Skeletal muscle satellite cell (primary cell): ENCODE measurements around the gene RPAP3.
"Not testable (repeated sequence)": the region's sequence is repeated elsewhere in the genome, so short reads cannot be mapped to it uniquely, and the experiment has no call there.

Source experiments
- H3K27me3 ChIP-seq: 2 replicates; pipeline ENCODE4 v1.7.0; 2013; ENCODE audit warnings: low read length; ENCODE audit not compliant: control insufficient read depth, insufficient read depth
- H3K36me3 ChIP-seq: 2 replicates; pipeline ENCODE4 v1.7.0; 2013; ENCODE audit warnings: mild to moderate bottlenecking, control low read depth, low read length; ENCODE audit not compliant: insufficient read depth
- H3K4me1 ChIP-seq: 2 replicates; pipeline ENCODE4 v1.7.0; 2013; ENCODE audit warnings: low read length; ENCODE audit not compliant: control insufficient read depth, insufficient read depth
- H3K4me2 ChIP-seq: 2 replicates; pipeline ENCODE4 v1.7.0; 2013; ENCODE audit warnings: mild to moderate bottlenecking, low read length
- H3K4me3 ChIP-seq: 2 replicates; pipeline ENCODE4 v1.7.0; 2013; ENCODE audit warnings: low read length
- H3K9ac ChIP-seq: 2 replicates; pipeline ENCODE4 v1.7.0; 2013; ENCODE audit warnings: mild to moderate bottlenecking, low read depth, low read length, moderate library complexity
- H3K9me3 ChIP-seq: replicated peaks from 2 replicates; pipeline ENCODE4 v1.7.0; 2013; ENCODE audit warnings: mild to moderate bottlenecking, control low read depth, low read length

The RPAP3 gene

GRCh38 chr12:47700263-47700662 is 5.6 kb downstream of the RPAP3 start:
- Histone ChIP-seq H3K9ac (no peak overlapping the region), H3K9me3 (no peaks in the 10 kb centered on the region), H3K36me3 (peaks cover 35% of the 10 kb centered on the region), H3K27me3 (no peaks in the 10 kb centered on the region), H3K4me3 (no peak overlapping the region), H3K4me1 (no peaks in the 10 kb centered on the region), H3K4me2 (no peak overlapping the region)

GRCh38 chr12:47698631-47699030 is 7.2 kb downstream of the RPAP3 start:
- H3K9ac ChIP-seq = no peak overlapping the region
- no peaks in the 10 kb centered on the region for H3K9me3 ChIP-seq
- no peaks in the 10 kb centered on the region for H3K27me3 ChIP-seq
- no peak overlapping the region for H3K4me3 ChIP-seq
- H3K4me2 ChIP-seq = no peak overlapping the region
- no peaks in the 10 kb centered on the region for H3K4me1 ChIP-seq
- H3K36me3 ChIP-seq = peaks cover 40% of the 10 kb centered on the region

GRCh38 chr12:47698055-47698454 is 7.8 kb downstream of the RPAP3 start:
- Histone ChIP-seq H3K4me2 (no peak overlapping the region), H3K9me3 (no peaks in the 10 kb centered on the region), H3K4me1 (no peaks in the 10 kb centered on the region), H3K4me3 (no peak overlapping the region), H3K36me3 (peaks cover 40% of the 10 kb centered on the region), H3K9ac (no peak overlapping the region), H3K27me3 (no peaks in the 10 kb centered on the region)

- no peaks in the 10 kb centered on the region for H3K4me1 ChIP-seq
- peaks cover 8% of the 10 kb centered on the region for H3K36me3 ChIP-seq
- H3K27me3 ChIP-seq = no peaks in the 10 kb centered on the region
- no peak overlapping the region for H3K9ac ChIP-seq
- H3K4me3 ChIP-seq = no peak overlapping the region
- H3K9me3 ChIP-seq = no peaks in the 10 kb centered on the region
- no peak overlapping the region for H3K4me2 ChIP-seq
Observed at GRCh38 chr12:47689215-47689614, 16.6 kb downstream of the RPAP3 start.

- Histone ChIP-seq H3K4me2 (no peak overlapping the region), H3K9ac (no peak overlapping the region), H3K9me3 (no peaks in the 10 kb centered on the region), H3K4me1 (no peaks in the 10 kb centered on the region), H3K36me3 (peaks cover 8% of the 10 kb centered on the region), H3K27me3 (no peaks in the 10 kb centered on the region), H3K4me3 (no peak overlapping the region)
Observed at GRCh38 chr12:47687636-47688035, 18.2 kb downstream of the RPAP3 start.

- no peak overlapping the region for H3K4me2 ChIP-seq
- no peaks in the 10 kb centered on the region for H3K4me1 ChIP-seq
- H3K4me3 ChIP-seq = no peak overlapping the region
- no peaks in the 10 kb centered on the region for H3K9me3 ChIP-seq
- peaks cover 8% of the 10 kb centered on the region for H3K36me3 ChIP-seq
- H3K9ac ChIP-seq = no peak overlapping the region
- no peaks in the 10 kb centered on the region for H3K27me3 ChIP-seq
Observed at GRCh38 chr12:47686645-47687240, 19.1 kb downstream of the RPAP3 start.

GRCh38 chr12:47679785-47680184 is 26.0 kb downstream of the RPAP3 start:
- no peak overlapping the region for H3K4me2 ChIP-seq
- H3K9ac ChIP-seq = no peak overlapping the region
- H3K36me3 ChIP-seq = peaks cover 12% of the 10 kb centered on the region
- H3K4me3 ChIP-seq = no peak overlapping the region
- no peaks in the 10 kb centered on the region for H3K9me3 ChIP-seq
- H3K4me1 ChIP-seq = no peaks in the 10 kb centered on the region
- H3K27me3 ChIP-seq = no peaks in the 10 kb centered on the region

- Histone ChIP-seq H3K4me1 (no peaks in the 10 kb centered on the region), H3K36me3 (peaks cover 16% of the 10 kb centered on the region), H3K4me3 (no peak overlapping the region)
Observed at GRCh38 chr12:47672068-47672467, 33.8 kb downstream of the RPAP3 start.

GRCh38 chr12:47667935-47668334 is 37.9 kb downstream of the RPAP3 start:
- H3K4me2 ChIP-seq, H3K4me3 ChIP-seq, H3K4me1 ChIP-seq, H3K27me3 ChIP-seq, H3K9ac ChIP-seq, H3K9me3 ChIP-seq: not testable (repeated sequence)
- H3K36me3 ChIP-seq = peaks cover 28% of the 10 kb centered on the region

More at GRCh38 chr12:47672068-47672467, 33.8 kb downstream of the RPAP3 start:
- Histone ChIP-seq H3K9ac (no peak overlapping the region), H3K27me3 (no peaks in the 10 kb centered on the region), H3K9me3 (no peaks in the 10 kb centered on the region), H3K4me2 (no peak overlapping the region)

GRCh38 chr12:47652521-47653234 is 53.2 kb downstream of the RPAP3 start:
- H3K9me3 ChIP-seq = no peaks in the 10 kb centered on the region
- H3K27me3 ChIP-seq = no peaks in the 10 kb centered on the region
- no peaks in the 10 kb centered on the region for H3K36me3 ChIP-seq
- no peak overlapping the region for H3K9ac ChIP-seq
- H3K4me1 ChIP-seq = peaks cover 13% of the 10 kb centered on the region
- no peak overlapping the region for H3K4me3 ChIP-seq
- no peak overlapping the region for H3K4me2 ChIP-seq

GRCh38 chr12:47651368-47652254 is 54.2 kb downstream of the RPAP3 start:
- peak overlapping the region; percentile 38 for H3K9ac ChIP-seq
- H3K36me3 ChIP-seq = no peaks in the 10 kb centered on the region
- no peaks in the 10 kb centered on the region for H3K27me3 ChIP-seq
- H3K9me3 ChIP-seq = no peaks in the 10 kb centered on the region
- peak overlapping the region; percentile 36 for H3K4me3 ChIP-seq
- H3K4me1 ChIP-seq = peaks cover 13% of the 10 kb centered on the region
- peak overlapping the region; percentile 68 for H3K4me2 ChIP-seq
